Measurements from ENCODE around the gene SPIB.
"Not testable (repeated sequence)": the region's sequence is repeated elsewhere in the genome, so short reads cannot be mapped to it uniquely, and the experiment has no call there.

Gene SPIB

GRCh38 chr19:50434525-50434924 lies 15.8 kb downstream of the SPIB start:
- no peak overlapping the region for H3K4me3 ChIP-seq (ENCODE audit: low read depth, low read length)
- POLR2A ChIA-PET, result no interaction called here
- DNase-seq (ENCODE audit: low read depth, low spot score), result no peak
- no peak for TF ChIP-seq CTCF (IDR thresholded peaks at IDR 0.05; ENCODE audit: insufficient read depth, low read length, missing control alignments)
- CTCF ChIA-PET, result no interaction called here

- ChIA-PET CTCF (no interaction called here), POLR2A (no interaction called here)
- TF ChIP-seq CTCF (IDR thresholded peaks at IDR 0.05; ENCODE audit: insufficient read depth, low read length, missing control alignments), result no peak
- no peak overlapping the region for H3K4me3 ChIP-seq (ENCODE audit: low read depth, low read length)
- DNase-seq (ENCODE audit: low read depth, low spot score), result no peak
Observed at GRCh38 chr19:50435221-50435620, 16.5 kb downstream of the SPIB start.

DNA sequence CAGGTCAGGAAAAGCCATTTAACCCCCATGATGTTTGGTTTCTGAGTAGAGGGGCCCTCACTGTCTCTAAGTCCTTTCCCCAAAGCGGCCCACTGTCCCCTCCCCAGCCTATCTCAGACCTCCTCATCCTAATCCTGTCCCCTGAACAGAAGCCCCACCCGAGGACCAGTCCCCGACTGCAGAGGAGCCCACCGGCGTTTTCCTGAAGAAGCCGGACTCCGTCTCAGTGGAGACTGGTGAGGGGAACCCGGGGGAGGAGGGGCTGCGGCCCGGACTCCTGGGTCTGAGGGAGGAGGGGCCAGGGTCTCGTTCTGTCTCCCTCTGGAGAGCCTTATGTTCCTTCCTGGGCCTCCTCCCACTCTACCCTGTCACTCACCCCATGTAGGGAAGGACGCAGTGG lies 16.9 kb downstream of the SPIB start:
- H3K4me3 ChIP-seq (ENCODE audit: low read depth, low read length), result no peak overlapping the region
- no peak for DNase-seq (ENCODE audit: low read depth, low spot score)
- TF ChIP-seq CTCF (IDR thresholded peaks at IDR 0.05; ENCODE audit: insufficient read depth, low read length, missing control alignments), result no peak
- POLR2A ChIA-PET, result no interaction called here
- CTCF ChIA-PET, result no interaction called here

GRCh38 chr19:50437862-50438449 lies 19.2 kb downstream of the SPIB start:
- POLR2A ChIA-PET, result no interaction called here
- no peak for TF ChIP-seq CTCF (IDR thresholded peaks at IDR 0.05; ENCODE audit: insufficient read depth, low read length, missing control alignments)

DNA sequence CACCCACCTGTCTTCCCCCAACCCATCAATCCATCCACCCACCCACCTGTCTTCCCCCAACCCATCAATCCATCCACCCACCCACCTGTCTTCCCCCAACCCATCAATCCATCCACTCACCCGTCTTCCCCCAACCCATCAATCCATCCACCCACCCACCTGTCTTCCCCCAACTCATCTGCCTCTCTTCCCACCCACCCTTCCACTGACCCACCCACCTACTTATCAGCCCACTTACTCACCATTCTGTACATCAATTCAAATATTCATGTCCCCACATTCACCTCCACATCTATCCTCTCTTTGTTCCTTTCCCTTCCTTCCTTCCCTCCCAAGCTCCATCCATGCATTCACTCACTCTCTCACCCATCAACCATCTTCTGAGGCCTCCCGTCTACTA lies 20.4 kb downstream of the SPIB start:
- H3K4me3 ChIP-seq (ENCODE audit: low read depth, low read length); DNase-seq (ENCODE audit: low read depth, low spot score); CTCF ChIA-PET; POLR2A ChIA-PET: not testable (repeated sequence)

More at GRCh38 chr19:50437862-50438449, 19.2 kb downstream of the SPIB start:
- no peak for DNase-seq (ENCODE audit: low read depth, low spot score)
- CTCF ChIA-PET, result no interaction called here
- H3K4me3 ChIP-seq (ENCODE audit: low read depth, low read length), result no peak overlapping the region

DNA sequence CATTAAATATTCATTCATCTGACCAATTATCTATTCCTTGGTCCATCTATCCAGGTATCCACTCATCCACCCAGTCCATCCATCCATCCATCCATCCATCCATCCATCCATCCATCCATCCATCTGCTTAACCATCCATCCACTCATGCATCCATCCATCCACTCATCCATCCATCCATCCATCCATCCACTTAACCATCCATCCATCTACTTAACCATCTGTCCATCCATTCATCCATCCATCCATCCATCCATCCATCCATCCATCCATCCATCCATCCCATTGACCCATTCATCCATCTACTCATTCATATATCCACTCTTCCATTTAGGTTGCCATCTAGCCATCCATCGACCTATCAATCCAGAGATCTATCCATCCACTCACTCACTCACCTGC lies 25.3 kb downstream of the SPIB start:
- ChIA-PET CTCF (interaction anchor here (1.2 to 1.3 kb wide), 2 partner anchors 14 to 29 kb away, joined by 3 read pairs; no protein-coding TSS in a partner anchor), POLR2A (no interaction called here)
- no peak overlapping the region for H3K4me3 ChIP-seq (ENCODE audit: low read depth, low read length)
- TF ChIP-seq CTCF (IDR thresholded peaks at IDR 0.05; ENCODE audit: insufficient read depth, low read length, missing control alignments), result no peak
- no peak for DNase-seq (ENCODE audit: low read depth, low spot score)

DNA sequence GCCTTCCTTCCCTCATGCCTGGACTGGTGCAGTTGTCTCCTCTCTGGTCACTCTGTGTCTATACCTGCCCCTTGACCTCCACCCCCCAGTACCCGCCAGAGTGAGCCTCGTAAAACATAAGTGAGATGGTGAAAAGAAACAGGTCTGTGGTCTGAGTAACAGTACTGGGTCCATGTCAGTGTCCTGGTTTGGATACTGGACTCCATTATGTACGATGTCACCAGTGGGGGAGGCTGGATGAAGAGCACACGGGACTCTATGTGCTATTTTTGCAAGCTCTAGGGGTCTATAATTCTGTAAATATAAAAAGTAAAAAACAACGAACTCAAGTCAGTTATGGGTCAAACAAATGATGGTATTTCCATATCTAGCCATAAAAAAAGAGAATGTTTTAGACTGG lies 28.3 kb downstream of the SPIB start:
- ChIA-PET CTCF (no interaction called here), POLR2A (no interaction called here)
- TF ChIP-seq CTCF (IDR thresholded peaks at IDR 0.05; ENCODE audit: insufficient read depth, low read length, missing control alignments), result no peak
- DNase-seq (ENCODE audit: low read depth, low spot score), result no peak
- no peak overlapping the region for H3K4me3 ChIP-seq (ENCODE audit: low read depth, low read length)

Data from AG04449 (cell line).